ENCODE measurements around the gene OR2T34. TPM values are rescaled to one million over a fixed set of nuclear protein-coding genes. Genes with fewer than 3 reads are reported as not detected.

Gene OR2T34
- total RNA-seq, 1 experiment from 2014 or later: not detected

- no peak overlapping the region for H2BK12ac ChIP-seq (ENCODE audit: insufficient read length, low read depth, low read length)
- Mint-ChIP-seq H3K27me3 (ENCODE audit: low read depth) (no peaks in the 10 kb centered on the region; the same call in 1 of the 2 replicates), H3K36me3 (ENCODE audit: insufficient read depth in 1 of 3, low read depth in 3 of 3) (peaks cover 5 to 24% (median 6%) of the 10 kb centered on the region in 3 experiments; a peak in 4 of 7 replicates), H3K27ac (no peak overlapping the region), H3K9me3 (peaks cover 87 to 88% of the 10 kb centered on the region in 2 experiments), H3K4me3 (no peak overlapping the region), H3K4me1 (no peaks in the 10 kb centered on the region)
- no peak overlapping the region for H2BK5ac ChIP-seq (ENCODE audit: insufficient read length, low read length)
- no peak overlapping the region for H3K9ac ChIP-seq (ENCODE audit: extremely low read depth, insufficient read length, low read length)
- H3K14ac ChIP-seq (ENCODE audit: insufficient read depth, low read length): no peak overlapping the region
- no peak overlapping the region for H4K91ac ChIP-seq (ENCODE audit: insufficient read length, low read depth, low read length)
- WGBS (ENCODE audit: extremely low coverage, insufficient read length, low lambda C conversion rate): no CpG with 5 or more reads among the region's 7 CpGs
- no peak overlapping the region for H3T11ph ChIP-seq (ENCODE audit: low read length)
- no peak overlapping the region for H2BK120ac ChIP-seq (ENCODE audit: low read depth, low read length, poor library complexity, severe bottlenecking)
- H3K56ac ChIP-seq (ENCODE audit: insufficient read length, low read depth, low read length): no peak overlapping the region
- no peak overlapping the region for H3K23ac ChIP-seq (ENCODE audit: insufficient read length, low read depth, low read length)
- H3K23me2 ChIP-seq (ENCODE audit: insufficient read length, low read depth, low read length, poor library complexity, severe bottlenecking): no peaks in the 10 kb centered on the region
- no peak overlapping the region for H3K27ac ChIP-seq (ENCODE audit: insufficient read length, low read depth, low read length)
- H3K27me3 ChIP-seq (ENCODE audit: insufficient read depth, low read length): no peaks in the 10 kb centered on the region
- no peak overlapping the region for H3K18ac ChIP-seq (ENCODE audit: insufficient read length, low read depth, low read length)
- H2BK15ac ChIP-seq (ENCODE audit: low read depth, low read length): no peak overlapping the region
- H3K79me1 ChIP-seq (ENCODE audit: insufficient read depth, low read depth, low read length, poor library complexity, severe bottlenecking): no peaks in the 10 kb centered on the region
- no peak overlapping the region for H4K5ac ChIP-seq (ENCODE audit: insufficient read length, low read depth, low read length)
- no peaks in the 10 kb centered on the region for H3K79me2 ChIP-seq (ENCODE audit: insufficient read depth, low read length)
- H2AFZ ChIP-seq (ENCODE audit: low read length): no peak overlapping the region
- no peak overlapping the region for H3K4me2 ChIP-seq (ENCODE audit: insufficient read depth, insufficient read length, low read length)
- no peaks in the 10 kb centered on the region for H4K20me1 ChIP-seq (ENCODE audit: control insufficient read depth, insufficient read depth, insufficient read length)
- no peak overlapping the region for H4K8ac ChIP-seq (replicated peaks; ENCODE audit: insufficient read length, low read depth, low read length)
- peaks cover 76% of the 10 kb centered on the region for H3K9me3 ChIP-seq (ENCODE audit: control insufficient read depth, low read depth, low read length)
- DNase-seq: no peak
- no peak overlapping the region for H2AK5ac ChIP-seq (ENCODE audit: insufficient read length, low read length)
- no peaks in the 10 kb centered on the region for H3K4me1 ChIP-seq (ENCODE audit: insufficient read depth, low read length)
- H2BK20ac ChIP-seq (ENCODE audit: low read depth, low read length, poor library complexity, severe bottlenecking): no peak overlapping the region
- no peak overlapping the region for H3K4ac ChIP-seq (ENCODE audit: low read depth, low read length)
- TF ChIP-seq CTCF (conservative IDR thresholded peaks at IDR 0.05): no peak
Observed at GRCh38 chr1:248618119-248618518, 43.6 kb upstream of the OR2T34 start.
